ENCODE measurements around the gene NOX4.
"Not testable (repeated sequence)": the region's sequence is repeated elsewhere in the genome, so short reads cannot be mapped to it uniquely, and the experiment has no call there.

DNA sequence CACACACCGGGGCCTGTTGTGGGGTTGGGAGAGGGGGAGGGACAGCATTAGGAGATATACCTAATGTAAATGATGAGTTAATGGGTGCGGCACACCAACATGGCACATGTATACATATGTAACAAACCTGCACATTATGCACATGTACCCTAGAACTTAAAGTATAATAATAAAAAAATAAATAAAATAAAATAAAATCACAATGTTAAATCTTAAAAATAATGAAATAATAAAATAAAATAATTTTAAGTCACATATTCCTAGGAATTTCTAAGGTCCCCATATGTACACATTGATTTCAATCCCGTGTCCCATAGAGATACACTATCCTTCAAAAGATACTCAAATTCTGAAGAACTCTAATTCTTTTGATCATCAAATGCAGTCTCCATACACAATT is 59.0 kb downstream of the NOX4 start:
- TF ChIP-seq POLR2A (IDR thresholded peaks at IDR 0.05) = not testable (repeated sequence)
- TF ChIP-seq, protein P1, sequence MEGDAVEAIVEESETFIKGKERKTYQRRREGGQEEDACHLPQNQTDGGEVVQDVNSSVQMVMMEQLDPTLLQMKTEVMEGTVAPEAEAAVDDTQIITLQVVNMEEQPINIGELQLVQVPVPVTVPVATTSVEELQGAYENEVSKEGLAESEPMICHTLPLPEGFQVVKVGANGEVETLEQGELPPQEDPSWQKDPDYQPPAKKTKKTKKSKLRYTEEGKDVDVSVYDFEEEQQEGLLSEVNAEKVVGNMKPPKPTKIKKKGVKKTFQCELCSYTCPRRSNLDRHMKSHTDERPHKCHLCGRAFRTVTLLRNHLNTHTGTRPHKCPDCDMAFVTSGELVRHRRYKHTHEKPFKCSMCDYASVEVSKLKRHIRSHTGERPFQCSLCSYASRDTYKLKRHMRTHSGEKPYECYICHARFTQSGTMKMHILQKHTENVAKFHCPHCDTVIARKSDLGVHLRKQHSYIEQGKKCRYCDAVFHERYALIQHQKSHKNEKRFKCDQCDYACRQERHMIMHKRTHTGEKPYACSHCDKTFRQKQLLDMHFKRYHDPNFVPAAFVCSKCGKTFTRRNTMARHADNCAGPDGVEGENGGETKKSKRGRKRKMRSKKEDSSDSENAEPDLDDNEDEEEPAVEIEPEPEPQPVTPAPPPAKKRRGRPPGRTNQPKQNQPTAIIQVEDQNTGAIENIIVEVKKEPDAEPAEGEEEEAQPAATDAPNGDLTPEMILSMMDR (IDR thresholded peaks at IDR 0.05) = not testable (repeated sequence)
